ENCODE results near the gene DNAJB4.
"Not testable (repeated sequence)": the region's sequence is repeated elsewhere in the genome, so short reads cannot be mapped to it uniquely, and the experiment has no call there.

The DNAJB4 gene

GRCh38 chr1:77978969-77979876 lies 25.5 kb upstream of the DNAJB4 start, which contains the start of gene FUBP1:
Gene FUBP1 (minus strand): TSS chr1:77979072. CDS start chr1:77979004, 68 bp downstream.
- peak within 1 kb of the TSS; percentile 98 for H3K4me3 ChIP-seq (ENCODE audit: low read depth, low read length)
- TF ChIP-seq, protein P1, sequence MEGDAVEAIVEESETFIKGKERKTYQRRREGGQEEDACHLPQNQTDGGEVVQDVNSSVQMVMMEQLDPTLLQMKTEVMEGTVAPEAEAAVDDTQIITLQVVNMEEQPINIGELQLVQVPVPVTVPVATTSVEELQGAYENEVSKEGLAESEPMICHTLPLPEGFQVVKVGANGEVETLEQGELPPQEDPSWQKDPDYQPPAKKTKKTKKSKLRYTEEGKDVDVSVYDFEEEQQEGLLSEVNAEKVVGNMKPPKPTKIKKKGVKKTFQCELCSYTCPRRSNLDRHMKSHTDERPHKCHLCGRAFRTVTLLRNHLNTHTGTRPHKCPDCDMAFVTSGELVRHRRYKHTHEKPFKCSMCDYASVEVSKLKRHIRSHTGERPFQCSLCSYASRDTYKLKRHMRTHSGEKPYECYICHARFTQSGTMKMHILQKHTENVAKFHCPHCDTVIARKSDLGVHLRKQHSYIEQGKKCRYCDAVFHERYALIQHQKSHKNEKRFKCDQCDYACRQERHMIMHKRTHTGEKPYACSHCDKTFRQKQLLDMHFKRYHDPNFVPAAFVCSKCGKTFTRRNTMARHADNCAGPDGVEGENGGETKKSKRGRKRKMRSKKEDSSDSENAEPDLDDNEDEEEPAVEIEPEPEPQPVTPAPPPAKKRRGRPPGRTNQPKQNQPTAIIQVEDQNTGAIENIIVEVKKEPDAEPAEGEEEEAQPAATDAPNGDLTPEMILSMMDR (IDR thresholded peaks at IDR 0.05; ENCODE audit: low read depth, low read length) = peak; percentile 64

DNA sequence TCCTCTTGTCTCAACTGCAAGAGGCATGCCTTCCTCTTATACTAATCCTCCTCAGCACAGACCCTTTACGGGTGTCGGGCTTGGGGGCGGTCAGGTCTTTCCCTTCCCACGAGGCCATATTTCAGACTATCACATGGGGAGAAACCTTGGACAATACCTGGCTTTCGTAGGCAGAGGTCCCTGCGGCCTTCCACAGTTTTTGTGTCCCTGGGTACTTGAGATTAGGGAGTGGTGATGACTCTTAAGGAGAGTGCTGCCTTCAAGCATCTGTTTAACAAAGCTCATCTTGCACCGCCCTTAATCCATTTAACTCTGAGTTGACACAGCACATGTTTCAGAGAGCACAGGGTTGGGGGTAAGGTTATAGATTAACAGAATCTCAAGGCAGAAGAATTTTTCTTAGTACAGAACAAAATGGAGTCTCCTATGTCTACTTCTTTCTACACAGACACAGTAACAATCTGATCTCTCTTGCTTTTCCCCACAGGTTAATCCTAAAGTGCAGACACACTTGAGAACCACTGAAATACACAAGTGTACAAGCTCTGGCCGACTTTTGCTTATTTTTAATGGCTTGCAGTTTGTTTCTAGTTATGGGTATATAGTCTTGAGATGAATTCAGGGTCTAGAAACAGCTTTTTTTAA lies 21.3 kb upstream of the DNAJB4 start:
- not testable (repeated sequence) for H3K4me3 ChIP-seq (ENCODE audit: low read depth, low read length)

GRCh38 chr1:77983997-77984355 lies 20.8 kb upstream of the DNAJB4 start:
- TF ChIP-seq, protein P1 (IDR thresholded peaks at IDR 0.05; ENCODE audit: low read depth, low read length) = no peak
- no peak overlapping the region for H3K4me3 ChIP-seq (ENCODE audit: low read depth, low read length)

- no peak overlapping the region for H3K4me3 ChIP-seq (ENCODE audit: low read depth, low read length)
These were observed 20.1 kb upstream of the DNAJB4 start for GRCh38 chr1:77984629-77985028.

GRCh38 chr1:77986810-77987209 lies 17.9 kb upstream of the DNAJB4 start:
- TF ChIP-seq, protein P1 (IDR thresholded peaks at IDR 0.05; ENCODE audit: low read depth, low read length) = no peak

More at GRCh38 chr1:77984629-77985028, 20.1 kb upstream of the DNAJB4 start:
- TF ChIP-seq, protein P1 (IDR thresholded peaks at IDR 0.05; ENCODE audit: low read depth, low read length) = no peak

DNA sequence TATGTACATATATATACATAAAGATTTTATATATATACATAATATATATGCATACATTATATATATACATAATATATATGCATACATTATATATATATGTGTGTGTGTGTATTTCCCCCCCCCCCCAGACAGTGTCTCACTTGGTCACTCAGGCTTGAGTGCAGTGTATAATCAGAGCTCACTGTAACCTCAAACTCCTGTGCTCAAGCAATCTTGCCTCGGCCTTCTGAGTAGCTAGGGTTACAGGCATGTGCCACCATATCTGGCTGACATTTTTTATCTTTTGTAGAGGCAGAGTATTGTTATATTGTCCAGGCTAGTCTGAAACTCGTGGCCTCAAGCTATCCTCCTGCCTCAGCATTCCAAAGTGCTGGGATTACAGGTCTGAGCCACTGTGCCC lies 16.8 kb upstream of the DNAJB4 start:
- TF ChIP-seq, protein P1 (IDR thresholded peaks at IDR 0.05; ENCODE audit: low read depth, low read length) = no peak
- H3K4me3 ChIP-seq (ENCODE audit: low read depth, low read length) = no peak overlapping the region

More at GRCh38 chr1:77986810-77987209, 17.9 kb upstream of the DNAJB4 start:
- no peak overlapping the region for H3K4me3 ChIP-seq (ENCODE audit: low read depth, low read length)

DNA sequence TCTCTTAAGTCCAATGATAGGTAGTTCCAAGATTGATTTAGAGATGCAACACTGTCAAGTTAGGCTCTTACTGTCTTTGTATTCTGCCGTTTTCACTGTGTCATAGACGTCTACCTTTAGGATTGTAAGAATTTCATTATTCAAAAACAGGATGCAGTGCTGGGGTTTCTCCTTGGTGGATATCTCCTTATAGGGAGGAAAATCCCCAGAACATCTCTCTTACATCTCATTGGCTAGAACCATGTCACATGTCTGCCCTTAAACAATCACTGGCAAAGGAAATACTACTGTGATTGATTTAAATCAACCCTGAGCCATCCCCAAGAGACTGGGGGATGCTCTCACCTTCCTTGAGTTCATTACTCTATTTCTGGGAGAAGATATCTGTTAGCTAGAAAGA lies 15.0 kb upstream of the DNAJB4 start:
- TF ChIP-seq, protein P1 (IDR thresholded peaks at IDR 0.05; ENCODE audit: low read depth, low read length) = no peak
- no peak overlapping the region for H3K4me3 ChIP-seq (ENCODE audit: low read depth, low read length)

Data from WI38 (cell line).